Osteocyte (in vitro differentiated cells): ENCODE measurements around the gene IPCEF1. TPM values are rescaled to one million over a fixed set of nuclear protein-coding genes. Genes with fewer than 3 reads are reported as not detected.

Source experiments
- DNase-seq: peaks from one replicate; pipeline ENCODE4 v3.0.0; 2021; ENCODE audit warnings: mixed read lengths; ENCODE audit not compliant: unreplicated experiment; ENCODE audit errors: extremely low spot score
- H3K27ac Mint-ChIP-seq: one replicate; pipeline ENCODE4 v1.8.0; 2021; ENCODE audit warnings: mild to moderate bottlenecking, mixed read lengths; ENCODE audit not compliant: unreplicated experiment
- H3K27me3 Mint-ChIP-seq: one replicate; pipeline ENCODE4 v1.8.0; 2021; ENCODE audit warnings: mixed read lengths; ENCODE audit not compliant: unreplicated experiment
- H3K36me3 Mint-ChIP-seq: one replicate; pipeline ENCODE4 v1.8.0; 2021; ENCODE audit warnings: mixed read lengths; ENCODE audit not compliant: unreplicated experiment
- H3K4me1 Mint-ChIP-seq: one replicate; pipeline ENCODE4 v1.8.0; 2021; ENCODE audit warnings: mixed read lengths; ENCODE audit not compliant: unreplicated experiment
- H3K4me3 Mint-ChIP-seq: one replicate; pipeline ENCODE4 v1.8.0; 2021; ENCODE audit warnings: mild to moderate bottlenecking, moderate library complexity, mixed read lengths; ENCODE audit not compliant: unreplicated experiment
- H3K9me3 Mint-ChIP-seq: one replicate; pipeline ENCODE4 v1.8.0; 2021; ENCODE audit warnings: mixed read lengths; ENCODE audit not compliant: unreplicated experiment
- total RNA-seq: library from RNA; stranded (reverse); gene quantifications from 2 replicates; pipeline ENCODE4 v1.2.1, GENCODE V29; 2021
- TF ChIP-seq, protein P1 (sequence below): fragments of 200-600 bp; sonication (generic); IDR thresholded peaks from 2 replicates; pipeline ENCODE4 v1.5.0; 2021; ENCODE audit warnings: antibody characterized with exemption, mild to moderate bottlenecking, moderate library complexity

IPCEF1 gene
- total RNA-seq, 1 donor from 2014 or later, result 0.46 TPM

DNA sequence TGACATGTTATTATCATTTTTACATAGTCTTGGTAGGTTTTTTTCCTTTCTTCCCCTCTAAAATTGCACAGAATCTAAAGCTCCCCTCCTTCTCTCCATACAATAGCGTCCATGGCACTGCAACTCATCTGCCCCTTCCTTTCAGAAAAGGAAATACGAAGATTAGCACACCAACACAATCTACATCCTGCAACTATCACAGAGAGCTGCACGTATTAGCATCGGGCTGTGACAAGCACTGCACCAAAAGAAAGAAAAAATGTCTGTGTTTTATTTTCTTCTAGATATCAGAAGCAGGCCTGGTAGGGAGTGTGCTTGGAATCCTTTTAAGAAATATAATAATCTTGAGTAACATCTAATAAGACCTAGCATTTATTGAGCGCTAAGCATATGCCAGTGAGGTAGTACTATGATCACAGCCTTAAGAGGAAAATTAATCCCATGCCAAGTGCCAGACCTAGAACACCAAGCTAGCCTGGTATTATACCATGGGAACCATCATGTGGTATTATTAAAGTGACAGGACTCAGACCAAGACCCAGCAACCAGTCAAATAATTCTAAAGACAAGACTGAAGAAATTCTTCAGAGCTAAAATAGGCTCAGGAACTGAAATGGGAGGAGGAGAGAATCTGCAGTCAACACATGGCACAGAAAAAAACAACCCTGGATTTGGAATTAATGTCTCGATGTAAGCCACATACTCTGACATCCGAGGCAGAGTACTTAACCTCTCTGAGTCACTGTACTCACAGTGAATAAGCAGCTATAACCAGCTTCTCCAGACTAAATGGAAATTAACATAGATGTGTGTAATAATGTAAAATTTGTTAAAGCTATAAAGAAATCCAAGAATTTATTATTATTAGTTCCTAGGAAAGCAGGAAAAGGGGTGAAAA is 124.3 kb downstream of the IPCEF1 start:
- Mint-ChIP-seq H3K27ac (no peak overlapping the region), H3K4me3 (no peak overlapping the region), H3K4me1 (peaks cover 21% of the 10 kb centered on the region), H3K9me3 (no peaks in the 10 kb centered on the region), H3K36me3 (no peaks in the 10 kb centered on the region), H3K27me3 (peaks cover 2% of the 10 kb centered on the region)
- TF ChIP-seq, protein P1, sequence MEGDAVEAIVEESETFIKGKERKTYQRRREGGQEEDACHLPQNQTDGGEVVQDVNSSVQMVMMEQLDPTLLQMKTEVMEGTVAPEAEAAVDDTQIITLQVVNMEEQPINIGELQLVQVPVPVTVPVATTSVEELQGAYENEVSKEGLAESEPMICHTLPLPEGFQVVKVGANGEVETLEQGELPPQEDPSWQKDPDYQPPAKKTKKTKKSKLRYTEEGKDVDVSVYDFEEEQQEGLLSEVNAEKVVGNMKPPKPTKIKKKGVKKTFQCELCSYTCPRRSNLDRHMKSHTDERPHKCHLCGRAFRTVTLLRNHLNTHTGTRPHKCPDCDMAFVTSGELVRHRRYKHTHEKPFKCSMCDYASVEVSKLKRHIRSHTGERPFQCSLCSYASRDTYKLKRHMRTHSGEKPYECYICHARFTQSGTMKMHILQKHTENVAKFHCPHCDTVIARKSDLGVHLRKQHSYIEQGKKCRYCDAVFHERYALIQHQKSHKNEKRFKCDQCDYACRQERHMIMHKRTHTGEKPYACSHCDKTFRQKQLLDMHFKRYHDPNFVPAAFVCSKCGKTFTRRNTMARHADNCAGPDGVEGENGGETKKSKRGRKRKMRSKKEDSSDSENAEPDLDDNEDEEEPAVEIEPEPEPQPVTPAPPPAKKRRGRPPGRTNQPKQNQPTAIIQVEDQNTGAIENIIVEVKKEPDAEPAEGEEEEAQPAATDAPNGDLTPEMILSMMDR, result no peak
- no peak for DNase-seq

DNA sequence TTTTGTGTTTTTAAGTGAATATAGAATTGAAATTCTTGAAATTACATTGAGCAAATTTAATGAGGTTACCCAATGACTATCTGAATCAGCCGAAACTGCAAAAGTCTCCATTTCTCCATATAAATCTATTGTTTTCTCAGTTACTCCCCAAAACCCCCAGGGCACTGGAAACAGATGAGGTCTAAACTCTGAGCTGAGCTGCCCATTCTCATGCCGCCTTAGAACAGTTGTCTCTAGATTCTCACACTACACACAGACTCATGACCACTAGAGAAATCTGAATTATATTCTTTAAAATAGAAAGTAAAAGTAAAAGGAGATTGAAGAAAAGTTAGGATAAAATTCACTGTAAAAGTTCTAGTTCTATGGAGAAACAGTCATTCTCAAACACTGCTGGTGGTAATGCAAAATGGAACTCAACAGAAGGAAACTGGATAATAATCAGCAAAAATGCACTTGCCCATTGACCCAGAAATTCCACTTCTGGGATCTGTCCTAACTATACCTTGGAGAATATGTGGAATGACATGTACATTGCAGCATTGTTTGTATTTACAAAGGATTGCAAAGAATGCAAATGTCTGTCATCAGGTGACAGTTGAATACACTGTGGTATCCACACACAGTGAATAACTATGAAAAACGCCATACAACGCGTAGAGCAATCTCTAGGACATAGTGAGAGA is 125.5 kb downstream of the IPCEF1 start:
- Mint-ChIP-seq H3K9me3 (no peaks in the 10 kb centered on the region), H3K4me3 (no peak overlapping the region), H3K4me1 (peaks cover 16% of the 10 kb centered on the region), H3K27me3 (peaks cover under 1% of the 10 kb centered on the region), H3K36me3 (no peaks in the 10 kb centered on the region), H3K27ac (no peak overlapping the region)
- TF ChIP-seq, protein P1, result no peak
- DNase-seq, result no peak

DNA sequence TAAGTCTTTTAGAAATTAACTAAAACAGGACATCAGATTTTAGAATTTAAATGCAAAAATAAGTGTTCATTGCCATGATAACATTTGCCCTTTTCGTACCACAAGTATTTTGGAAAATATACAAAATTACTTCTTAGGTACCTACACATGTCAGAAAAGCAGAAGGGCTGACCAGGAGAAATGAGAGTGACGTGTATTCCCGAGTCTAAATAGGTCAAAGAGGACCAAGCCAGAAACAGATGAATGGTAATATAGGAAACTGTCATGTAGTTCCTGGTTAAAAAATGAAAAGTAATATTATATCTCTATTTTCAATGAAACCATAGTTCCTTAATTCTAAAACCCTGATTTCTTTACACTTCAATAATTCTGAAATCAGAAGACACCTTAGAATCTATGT is 126.2 kb downstream of the IPCEF1 start:
- no peak overlapping the region for H3K4me3 Mint-ChIP-seq
- no peak overlapping the region for H3K27ac Mint-ChIP-seq
- TF ChIP-seq, protein P1, result no peak
- peaks cover under 1% of the 10 kb centered on the region for H3K27me3 Mint-ChIP-seq
- no peaks in the 10 kb centered on the region for H3K36me3 Mint-ChIP-seq
- no peak for DNase-seq
- H3K9me3 Mint-ChIP-seq, result no peaks in the 10 kb centered on the region
- H3K4me1 Mint-ChIP-seq, result peaks cover 16% of the 10 kb centered on the region

DNA sequence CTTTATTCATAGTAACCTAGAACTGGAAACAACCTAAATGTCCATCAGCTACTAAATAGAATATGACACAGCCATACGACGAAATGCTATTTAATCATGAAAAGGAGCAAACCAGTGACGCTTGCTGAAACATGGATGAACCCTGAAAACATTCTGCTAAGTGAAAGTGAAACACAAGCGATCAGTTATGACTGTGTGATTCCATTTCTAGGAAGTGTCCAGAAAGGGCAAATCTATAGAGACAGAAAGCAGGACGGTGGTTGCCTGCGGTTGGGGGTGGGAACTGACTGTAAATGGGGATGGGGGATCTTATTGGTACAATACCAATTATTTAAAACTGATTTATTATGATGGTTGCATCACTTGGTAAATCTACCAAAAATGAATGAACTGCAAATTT is 126.8 kb downstream of the IPCEF1 start:
- no peaks in the 10 kb centered on the region for H3K9me3 Mint-ChIP-seq
- DNase-seq, result no peak
- TF ChIP-seq, protein P1, result no peak
- peaks cover 2% of the 10 kb centered on the region for H3K27me3 Mint-ChIP-seq
- H3K4me3 Mint-ChIP-seq, result no peak overlapping the region
- no peaks in the 10 kb centered on the region for H3K36me3 Mint-ChIP-seq
- peaks cover 16% of the 10 kb centered on the region for H3K4me1 Mint-ChIP-seq
- H3K27ac Mint-ChIP-seq, result no peak overlapping the region

DNA sequence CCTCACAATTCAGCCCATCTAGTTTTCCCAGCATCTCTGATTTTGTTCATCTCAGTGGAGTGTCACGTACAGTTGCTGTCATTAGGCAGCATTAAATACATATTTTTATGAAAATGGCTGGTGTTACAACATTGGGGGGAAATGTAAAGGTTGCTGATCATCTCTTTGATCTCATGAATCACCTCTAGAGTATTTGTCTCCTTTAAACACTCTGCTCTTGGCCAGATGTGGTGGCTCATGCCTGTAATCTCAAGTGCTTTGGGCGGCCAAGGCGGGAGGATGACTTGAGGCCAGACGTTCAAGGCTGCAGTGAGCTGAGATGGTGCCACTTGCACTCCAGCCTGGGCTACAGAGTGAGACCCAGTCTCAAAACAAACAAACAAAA is 128.1 kb downstream of the IPCEF1 start:
- no peaks in the 10 kb centered on the region for H3K9me3 Mint-ChIP-seq
- TF ChIP-seq, protein P1, result no peak
- H3K27ac Mint-ChIP-seq, result no peak overlapping the region
- H3K4me1 Mint-ChIP-seq, result peaks cover 16% of the 10 kb centered on the region
- H3K36me3 Mint-ChIP-seq, result no peaks in the 10 kb centered on the region
- H3K4me3 Mint-ChIP-seq, result no peak overlapping the region
- H3K27me3 Mint-ChIP-seq, result peaks cover 2% of the 10 kb centered on the region
- no peak for DNase-seq
